Measurements from ENCODE around the gene ZFP64.

DNA sequence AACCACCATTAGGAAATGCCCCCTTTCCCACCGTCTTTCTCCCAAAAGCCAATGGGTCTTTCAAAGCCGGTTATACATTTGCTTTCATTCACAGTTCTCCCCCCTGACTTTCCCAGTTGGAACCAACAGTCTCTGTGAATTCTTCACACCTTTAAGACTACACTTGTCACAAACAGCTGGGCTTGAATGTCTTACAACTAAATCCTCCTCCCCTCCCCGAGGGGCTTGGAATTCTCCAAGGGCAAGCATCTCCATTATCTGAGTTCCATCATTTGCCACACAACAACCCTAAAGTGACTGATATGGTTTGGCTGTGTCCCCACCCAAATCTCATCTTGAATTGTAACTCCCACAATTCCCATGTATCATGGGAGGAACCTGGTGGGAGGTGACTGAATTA lies 12.9 kb downstream of the ZFP64 start:
- TF ChIP-seq, protein P1, sequence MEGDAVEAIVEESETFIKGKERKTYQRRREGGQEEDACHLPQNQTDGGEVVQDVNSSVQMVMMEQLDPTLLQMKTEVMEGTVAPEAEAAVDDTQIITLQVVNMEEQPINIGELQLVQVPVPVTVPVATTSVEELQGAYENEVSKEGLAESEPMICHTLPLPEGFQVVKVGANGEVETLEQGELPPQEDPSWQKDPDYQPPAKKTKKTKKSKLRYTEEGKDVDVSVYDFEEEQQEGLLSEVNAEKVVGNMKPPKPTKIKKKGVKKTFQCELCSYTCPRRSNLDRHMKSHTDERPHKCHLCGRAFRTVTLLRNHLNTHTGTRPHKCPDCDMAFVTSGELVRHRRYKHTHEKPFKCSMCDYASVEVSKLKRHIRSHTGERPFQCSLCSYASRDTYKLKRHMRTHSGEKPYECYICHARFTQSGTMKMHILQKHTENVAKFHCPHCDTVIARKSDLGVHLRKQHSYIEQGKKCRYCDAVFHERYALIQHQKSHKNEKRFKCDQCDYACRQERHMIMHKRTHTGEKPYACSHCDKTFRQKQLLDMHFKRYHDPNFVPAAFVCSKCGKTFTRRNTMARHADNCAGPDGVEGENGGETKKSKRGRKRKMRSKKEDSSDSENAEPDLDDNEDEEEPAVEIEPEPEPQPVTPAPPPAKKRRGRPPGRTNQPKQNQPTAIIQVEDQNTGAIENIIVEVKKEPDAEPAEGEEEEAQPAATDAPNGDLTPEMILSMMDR (IDR thresholded peaks at IDR 0.05), result no peak
- no peak for TF ChIP-seq POLR2A (IDR thresholded peaks at IDR 0.05)

Data from body of pancreas (tissue), 4 donors.